Esophagus squamous epithelium (tissue), 5 donors: ENCODE measurements around the gene NUCB2. TPM values are rescaled to one million over a fixed set of nuclear protein-coding genes. Genes with fewer than 3 reads are reported as not detected.

Experiments
- DNase-seq: peaks from one replicate; lab custom pipeline; 2025; lab: John Stamatoyannopoulos, UW
- H3K27ac ChIP-seq, 4 donors: fragments of 200-600 bp; sonication (generic); one replicate each; pipeline ENCODE4 v1.5.1; 2016 to 2019; ENCODE audit warnings: mild to moderate bottlenecking in 1 of 4
- H3K27me3 ChIP-seq, 4 donors: fragments of 200-600 bp; sonication (generic); 1 replicate in 3 of 4; 2 replicates in 1 of 4; pipeline versions ENCODE4 v1.5.1 to v1.6.0; 2017 to 2021; ENCODE audit warnings: antibody characterized with exemption in 1 of 4
- H3K36me3 ChIP-seq, 3 donors: fragments of 200-600 bp; sonication (generic); one replicate each; pipeline ENCODE4 v1.5.1; 2016 to 2019
- H3K4me1 ChIP-seq, 3 donors: fragments of 200-600 bp; sonication (generic); one replicate each; pipeline ENCODE4 v1.5.1; 2017 to 2019
- H3K4me3 ChIP-seq, 4 donors: fragments of 200-600 bp; sonication (generic); 1 replicate in 3 of 4; 2 replicates in 1 of 4; pipeline ENCODE4 v1.5.1; 2016 to 2019; ENCODE audit warnings: mild to moderate bottlenecking in 2 of 4, moderate library complexity in 1 of 4
- H3K9me3 ChIP-seq, 3 donors: fragments of 200-600 bp; sonication (generic); one replicate each; pipeline ENCODE4 v1.5.1; 2016 to 2019
- CTCF ChIP-seq, 6 experiments: fragments of 450-650 bp in 4 of 6; fragments of 200-600 bp in 2 of 6; sonication (generic) in 2 of 6; IDR thresholded peaks; one replicate each; pipeline ENCODE4 v1.5.1; 2016 to 2019; ENCODE audit warnings: antibody characterized with exemption in 6 of 6, mild to moderate bottlenecking in 4 of 6, moderate library complexity in 4 of 6
- POLR2A ChIP-seq, 4 donors: fragments of 450-650 bp; IDR thresholded peaks; one replicate each; pipeline ENCODE4 v1.6.1; 2017; ENCODE audit warnings: antibody characterized with exemption in 4 of 4, mild to moderate bottlenecking in 4 of 4, moderate library complexity in 3 of 4
- WGBS, 2 donors: methylation state at CpG; one replicate each; pipeline ENCODE4 v1.1.5; 2018; 5-methylcytosine and 5-hydroxymethylcytosine counted together
- intact Hi-C: fragments of 100-400 bp; cut with DNase I; formaldehyde crosslinking; loops from one replicate; pipeline ENCODE4 v1.15.0; 2022
- total RNA-seq, 4 donors: library from RNA; depleted of rRNA; stranded (reverse); fragments of >200 nt; gene quantifications; one replicate each; pipeline ENCODE4 v1.1.0, GENCODE V29; 2016
- donor health status: DM: yes; HTN: yes; CAD: no.

The NUCB2 gene
- total RNA-seq, 4 donors from 2014 or later = 69.4 to 152 (median 82.2) TPM

GRCh38 chr11:17250561-17251350 is 25.8 kb upstream of the NUCB2 start:
- Histone ChIP-seq H3K36me3 (no peaks in the 10 kb centered on the region), H3K9me3 (no peaks in the 10 kb centered on the region), H3K4me3 (no peak overlapping the region), H3K27ac (no peak overlapping the region), H3K27me3 (no peaks in the 10 kb centered on the region), H3K4me1 (no peaks in the 10 kb centered on the region)
- TF ChIP-seq POLR2A (IDR thresholded peaks at IDR 0.05) (no peak), CTCF (IDR thresholded peaks at IDR 0.05) (no peak)
- intact Hi-C loops = no loop called here
- no peak for DNase-seq

GRCh38 chr11:17252704-17253103 is 23.8 kb upstream of the NUCB2 start:
- Histone ChIP-seq H3K4me1 (peaks cover 0 to 9% (median 0%) of the 10 kb centered on the region in 3 donors), H3K4me3 (no peak overlapping the region), H3K36me3 (no peaks in the 10 kb centered on the region), H3K9me3 (no peaks in the 10 kb centered on the region), H3K27ac (no peak overlapping the region), H3K27me3 (no peaks in the 10 kb centered on the region)
- TF ChIP-seq CTCF (IDR thresholded peaks at IDR 0.05) = no peak
- TF ChIP-seq POLR2A (IDR thresholded peaks at IDR 0.05) = no peak
- no peak for DNase-seq
- intact Hi-C loops = no loop called here
- WGBS, 2 donors = 69 to 79% methylated on average over 4 of the region's 4 CpGs

GRCh38 chr11:17256512-17256911 is 20.0 kb upstream of the NUCB2 start:
- 51 to 60% methylated on average over 3 of the region's 3 CpGs for WGBS, 2 donors
- TF ChIP-seq CTCF (IDR thresholded peaks at IDR 0.05) (no peak), POLR2A (IDR thresholded peaks at IDR 0.05) (no peak)
- intact Hi-C loops = no loop called here
- Histone ChIP-seq H3K4me3 (no peak overlapping the region), H3K36me3 (no peaks in the 10 kb centered on the region), H3K27ac (peak overlapping the region in 2 of 4 donors; percentile 3 to 19), H3K4me1 (peaks cover 0 to 9% (median 0%) of the 10 kb centered on the region in 3 donors), H3K27me3 (no peaks in the 10 kb centered on the region), H3K9me3 (no peaks in the 10 kb centered on the region)
- DNase-seq = no peak

- Histone ChIP-seq H3K27me3 (no peaks in the 10 kb centered on the region), H3K27ac (peak overlapping the region in 2 of 4 donors; percentile 3 to 19), H3K4me1 (peaks cover 0 to 9% (median 0%) of the 10 kb centered on the region in 3 donors), H3K9me3 (no peaks in the 10 kb centered on the region), H3K4me3 (no peak overlapping the region), H3K36me3 (no peaks in the 10 kb centered on the region)
- DNase-seq = no peak
- WGBS, 2 donors = 42 to 61% methylated on average over 1 of the region's 1 CpG
- intact Hi-C loops = no loop called here
- TF ChIP-seq CTCF (IDR thresholded peaks at IDR 0.05) (no peak), POLR2A (IDR thresholded peaks at IDR 0.05) (no peak)
Observed at GRCh38 chr11:17257196-17257595, 19.3 kb upstream of the NUCB2 start.

- H3K27ac ChIP-seq = no peak overlapping the region
- H3K36me3 ChIP-seq = no peaks in the 10 kb centered on the region
- intact Hi-C loops = no loop called here
- TF ChIP-seq POLR2A (IDR thresholded peaks at IDR 0.05) = no peak
- TF ChIP-seq CTCF (IDR thresholded peaks at IDR 0.05) = no peak
- H3K4me1 ChIP-seq = peaks cover 0 to 16% (median 0%) of the 10 kb centered on the region in 3 donors
- H3K4me3 ChIP-seq = no peak overlapping the region
- no peak for DNase-seq
- H3K27me3 ChIP-seq = no peaks in the 10 kb centered on the region
- no peaks in the 10 kb centered on the region for H3K9me3 ChIP-seq
Observed at GRCh38 chr11:17258670-17259069, 17.9 kb upstream of the NUCB2 start.
